Stimulated activated naive CD8-positive, alpha-beta T cell treated with anti-CD3 and anti-CD28 coated beads, Interleukin-15, amount 100 ng/mL, for 72 hours (primary cell): ENCODE measurements around the gene ACIN1.

Source experiments
- ATAC-seq: fragments of 150-1000 bp; cut with Tn5 transposase; 2 replicates; pipeline ENCODE4 v1.10.0; 2021; ENCODE audit warnings: mild to moderate bottlenecking, moderate library complexity
- DNase-seq, 2 donors: peaks; one replicate each; pipeline ENCODE4 v3.0.0; 2021 to 2022
- H3K27ac Mint-ChIP-seq, 2 donors: one replicate each; pipeline ENCODE4 v1.8.0; 2022; ENCODE audit warnings: mild to moderate bottlenecking in 2 of 2, mixed read lengths in 2 of 2, moderate library complexity in 2 of 2
- H3K27me3 Mint-ChIP-seq: one replicate; pipeline ENCODE4 v1.8.0; 2022; ENCODE audit warnings: mixed read lengths
- H3K4me1 Mint-ChIP-seq: one replicate; pipeline ENCODE4 v1.8.0; 2022; ENCODE audit warnings: mild to moderate bottlenecking, mixed read lengths
- H3K4me3 Mint-ChIP-seq, 2 donors: one replicate each; pipeline ENCODE4 v1.8.0; 2022; ENCODE audit warnings: mild to moderate bottlenecking in 2 of 2, mixed read lengths in 2 of 2, moderate library complexity in 1 of 2
- H3K9me3 Mint-ChIP-seq, 2 donors: one replicate each; pipeline ENCODE4 v1.8.0; 2022; ENCODE audit warnings: mixed read lengths in 2 of 2

Gene ACIN1

GRCh38 chr14:23102801-23103200 lies 7.9 kb upstream of the ACIN1 start:
- no peak for ATAC-seq
- Mint-ChIP-seq H3K27ac (no peak overlapping the region), H3K4me1 (peaks cover under 1% of the 10 kb centered on the region), H3K4me3 (no peak overlapping the region), H3K27me3 (no peaks in the 10 kb centered on the region), H3K9me3 (no peaks in the 10 kb centered on the region)
- no peak for DNase-seq

- Mint-ChIP-seq H3K9me3 (no peaks in the 10 kb centered on the region), H3K4me3 (no peak overlapping the region), H3K27me3 (no peaks in the 10 kb centered on the region), H3K27ac (no peak overlapping the region), H3K4me1 (peaks cover 8% of the 10 kb centered on the region)
- no peak for ATAC-seq
- DNase-seq = no peak
Observed at GRCh38 chr14:23101986-23102625, 7.2 kb upstream of the ACIN1 start.

- H3K4me3 Mint-ChIP-seq = no peak overlapping the region
- peak overlapping the region in 1 of 2 donors; percentile 49 for H3K27ac Mint-ChIP-seq
- peaks cover 15% of the 10 kb centered on the region for H3K4me1 Mint-ChIP-seq
- no peaks in the 10 kb centered on the region for H3K27me3 Mint-ChIP-seq
- H3K9me3 Mint-ChIP-seq = no peaks in the 10 kb centered on the region
- no peak for ATAC-seq
- no peak for DNase-seq
Observed at GRCh38 chr14:23101213-23101970, 6.5 kb upstream of the ACIN1 start.

- Mint-ChIP-seq H3K27ac (no peak overlapping the region), H3K4me3 (no peak overlapping the region)
- no peak for ATAC-seq
Observed at GRCh38 chr14:23099212-23099861, 4.4 kb upstream of the ACIN1 start.

GRCh38 chr14:23097786-23098185 lies 2.9 kb upstream of the ACIN1 start:
- Mint-ChIP-seq H3K4me1 (peaks cover 16% of the 10 kb centered on the region), H3K27me3 (no peaks in the 10 kb centered on the region), H3K27ac (no peak overlapping the region), H3K4me3 (no peak overlapping the region), H3K9me3 (no peaks in the 10 kb centered on the region)
- DNase-seq (no peak), ATAC-seq (no peak)

More at GRCh38 chr14:23099212-23099861, 4.4 kb upstream of the ACIN1 start:
- no peaks in the 10 kb centered on the region for H3K9me3 Mint-ChIP-seq
- no peak for DNase-seq
- H3K4me1 Mint-ChIP-seq = peaks cover 16% of the 10 kb centered on the region
- no peaks in the 10 kb centered on the region for H3K27me3 Mint-ChIP-seq

- Mint-ChIP-seq H3K4me3 (no peak within 1 kb of the TSS), H3K27ac (no peak within 1 kb of the TSS), H3K27me3 (no peaks in the 10 kb centered on the region), H3K9me3 (no peaks in the 10 kb centered on the region), H3K4me1 (peaks cover 22% of the 10 kb centered on the region)
- ATAC-seq = peak; percentile 94
- DNase-seq = peak; percentile 99 to 100
Observed at GRCh38 chr14:23095196-23096108, 516 bp upstream of the ACIN1 start, which contains the start of gene C14orf119. C14orf119 (plus strand) TSS chr14:23095505; CDS start chr14:23097659, 2,154 bp downstream.

- H3K27ac Mint-ChIP-seq = no peak overlapping the region
- no peak for ATAC-seq
- H3K4me3 Mint-ChIP-seq = no peak overlapping the region
- no peak for DNase-seq
- H3K4me1 Mint-ChIP-seq = peaks cover 31% of the 10 kb centered on the region
- H3K9me3 Mint-ChIP-seq = no peaks in the 10 kb centered on the region
- no peaks in the 10 kb centered on the region for H3K27me3 Mint-ChIP-seq
Observed at GRCh38 chr14:23093991-23094665, 808 bp downstream of the ACIN1 start.

GRCh38 chr14:23093526-23093925 lies 1.4 kb downstream of the ACIN1 start:
- ATAC-seq = no peak
- DNase-seq = no peak
- Mint-ChIP-seq H3K4me1 (peaks cover 31% of the 10 kb centered on the region), H3K27me3 (no peaks in the 10 kb centered on the region), H3K27ac (no peak overlapping the region), H3K4me3 (peak overlapping the region in 1 of 2 donors; percentile 24), H3K9me3 (no peaks in the 10 kb centered on the region)

- DNase-seq (no peak), ATAC-seq (no peak)
- H3K27me3 Mint-ChIP-seq = no peaks in the 10 kb centered on the region
- H3K9me3 Mint-ChIP-seq = no peaks in the 10 kb centered on the region
- H3K27ac Mint-ChIP-seq = no peak overlapping the region
- H3K4me3 Mint-ChIP-seq = peak overlapping the region in 1 of 2 donors; percentile 24
- H3K4me1 Mint-ChIP-seq = peaks cover 31% of the 10 kb centered on the region
Observed at GRCh38 chr14:23093104-23093503, 1.8 kb downstream of the ACIN1 start.

- peaks cover 20% of the 10 kb centered on the region for H3K4me1 Mint-ChIP-seq
- no peak for DNase-seq
- no peak overlapping the region for H3K4me3 Mint-ChIP-seq
- H3K27ac Mint-ChIP-seq = peak overlapping the region in 1 of 2 donors; percentile 49
- no peaks in the 10 kb centered on the region for H3K27me3 Mint-ChIP-seq
- ATAC-seq = no peak
- H3K9me3 Mint-ChIP-seq = no peaks in the 10 kb centered on the region
Observed at GRCh38 chr14:23091294-23092225, 3.4 kb downstream of the ACIN1 start.

- no peaks in the 10 kb centered on the region for H3K9me3 Mint-ChIP-seq
- no peak for DNase-seq
- H3K4me3 Mint-ChIP-seq = no peak overlapping the region
- peaks cover 30% of the 10 kb centered on the region for H3K4me1 Mint-ChIP-seq
- ATAC-seq = no peak
- H3K27ac Mint-ChIP-seq = no peak overlapping the region
- H3K27me3 Mint-ChIP-seq = no peaks in the 10 kb centered on the region
Observed at GRCh38 chr14:23090254-23090636, 4.7 kb downstream of the ACIN1 start.

GRCh38 chr14:23089498-23090253 lies 5.3 kb downstream of the ACIN1 start:
- H3K4me3 Mint-ChIP-seq = no peak overlapping the region
- no peaks in the 10 kb centered on the region for H3K9me3 Mint-ChIP-seq
- ATAC-seq (no peak), DNase-seq (no peak)
- H3K4me1 Mint-ChIP-seq = peaks cover 30% of the 10 kb centered on the region
- H3K27me3 Mint-ChIP-seq = no peaks in the 10 kb centered on the region
- no peak overlapping the region for H3K27ac Mint-ChIP-seq

GRCh38 chr14:23086565-23086964 lies 8.4 kb downstream of the ACIN1 start:
- H3K27me3 Mint-ChIP-seq = no peaks in the 10 kb centered on the region
- DNase-seq = no peak
- no peak for ATAC-seq
- H3K4me3 Mint-ChIP-seq = no peak overlapping the region
- H3K9me3 Mint-ChIP-seq = no peaks in the 10 kb centered on the region
- peaks cover 23% of the 10 kb centered on the region for H3K4me1 Mint-ChIP-seq
- peak overlapping the region in 1 of 2 donors; percentile 35 for H3K27ac Mint-ChIP-seq
